Vagina (tissue), 2 donors: ENCODE results near the gene NTN4.

Experiments used
- POLR2A ChIP-seq, 2 donors: fragments of 450-650 bp; IDR thresholded peaks; one replicate each; pipeline ENCODE4 v1.6.1; 2017; ENCODE audit warnings: antibody characterized with exemption in 2 of 2, mild to moderate bottlenecking in 2 of 2, moderate library complexity in 2 of 2
- POLR2AphosphoS5 ChIP-seq, 2 donors: sonication (generic); formaldehyde crosslinking; IDR thresholded peaks; one replicate each; pipeline ENCODE4 v1.9.0; 2017; ENCODE audit warnings: antibody characterized with exemption in 2 of 2, mild to moderate bottlenecking in 2 of 2, low read depth in 1 of 2; ENCODE audit not compliant: insufficient read depth in 1 of 2
- TF ChIP-seq, protein P1 (sequence below), 3 experiments: fragments of 450-650 bp in 2 of 3; fragments of 200-600 bp in 1 of 3; sonication (generic) in 1 of 3; IDR thresholded peaks; one replicate each; pipeline ENCODE4 v1.5.1; 2017 to 2019; ENCODE audit warnings: antibody characterized with exemption in 3 of 3, mild to moderate bottlenecking in 2 of 3, moderate library complexity in 2 of 3

DNA sequence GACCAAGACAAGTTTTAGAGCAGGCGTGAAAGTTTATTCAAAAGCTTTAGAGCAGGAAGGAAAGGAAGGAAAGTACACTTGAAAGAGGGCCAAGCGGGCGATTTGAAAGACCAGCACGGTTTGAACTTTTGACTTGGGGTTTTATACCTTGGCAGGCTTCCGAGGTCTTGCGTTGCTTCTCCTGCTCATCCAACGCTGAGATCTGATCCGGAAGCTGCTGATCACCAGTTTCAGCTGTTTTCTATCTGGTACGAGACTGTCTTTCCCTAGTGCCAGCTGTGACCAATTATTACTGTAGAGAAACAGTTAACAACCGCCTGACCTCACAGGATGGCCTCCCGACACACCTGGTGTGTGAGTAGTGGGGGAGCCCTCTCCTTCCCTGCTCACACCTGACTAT is 47.6 kb upstream of the NTN4 start:
- TF ChIP-seq, protein P1, sequence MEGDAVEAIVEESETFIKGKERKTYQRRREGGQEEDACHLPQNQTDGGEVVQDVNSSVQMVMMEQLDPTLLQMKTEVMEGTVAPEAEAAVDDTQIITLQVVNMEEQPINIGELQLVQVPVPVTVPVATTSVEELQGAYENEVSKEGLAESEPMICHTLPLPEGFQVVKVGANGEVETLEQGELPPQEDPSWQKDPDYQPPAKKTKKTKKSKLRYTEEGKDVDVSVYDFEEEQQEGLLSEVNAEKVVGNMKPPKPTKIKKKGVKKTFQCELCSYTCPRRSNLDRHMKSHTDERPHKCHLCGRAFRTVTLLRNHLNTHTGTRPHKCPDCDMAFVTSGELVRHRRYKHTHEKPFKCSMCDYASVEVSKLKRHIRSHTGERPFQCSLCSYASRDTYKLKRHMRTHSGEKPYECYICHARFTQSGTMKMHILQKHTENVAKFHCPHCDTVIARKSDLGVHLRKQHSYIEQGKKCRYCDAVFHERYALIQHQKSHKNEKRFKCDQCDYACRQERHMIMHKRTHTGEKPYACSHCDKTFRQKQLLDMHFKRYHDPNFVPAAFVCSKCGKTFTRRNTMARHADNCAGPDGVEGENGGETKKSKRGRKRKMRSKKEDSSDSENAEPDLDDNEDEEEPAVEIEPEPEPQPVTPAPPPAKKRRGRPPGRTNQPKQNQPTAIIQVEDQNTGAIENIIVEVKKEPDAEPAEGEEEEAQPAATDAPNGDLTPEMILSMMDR (IDR thresholded peaks at IDR 0.05) = no peak
- no peak for TF ChIP-seq POLR2A (IDR thresholded peaks at IDR 0.05)
- TF ChIP-seq POLR2AphosphoS5 (IDR thresholded peaks at IDR 0.05; ENCODE audit: insufficient read depth in 1 of 2, low read depth in 1 of 2) = no peak
